Stimulated activated CD4-positive, alpha-beta T cell treated with anti-CD3 and anti-CD28 coated beads, TNF-alpha, amount 100 ng/mL, for 4 hours (primary cell): Measurements from ENCODE around the gene KDM4B.

Experiments
- DNase-seq, 3 experiments: peaks; one replicate each; pipeline ENCODE4 v3.0.0-alpha.2; 2020; ENCODE audit warnings: low read depth in 3 of 3

The KDM4B gene

DNA sequence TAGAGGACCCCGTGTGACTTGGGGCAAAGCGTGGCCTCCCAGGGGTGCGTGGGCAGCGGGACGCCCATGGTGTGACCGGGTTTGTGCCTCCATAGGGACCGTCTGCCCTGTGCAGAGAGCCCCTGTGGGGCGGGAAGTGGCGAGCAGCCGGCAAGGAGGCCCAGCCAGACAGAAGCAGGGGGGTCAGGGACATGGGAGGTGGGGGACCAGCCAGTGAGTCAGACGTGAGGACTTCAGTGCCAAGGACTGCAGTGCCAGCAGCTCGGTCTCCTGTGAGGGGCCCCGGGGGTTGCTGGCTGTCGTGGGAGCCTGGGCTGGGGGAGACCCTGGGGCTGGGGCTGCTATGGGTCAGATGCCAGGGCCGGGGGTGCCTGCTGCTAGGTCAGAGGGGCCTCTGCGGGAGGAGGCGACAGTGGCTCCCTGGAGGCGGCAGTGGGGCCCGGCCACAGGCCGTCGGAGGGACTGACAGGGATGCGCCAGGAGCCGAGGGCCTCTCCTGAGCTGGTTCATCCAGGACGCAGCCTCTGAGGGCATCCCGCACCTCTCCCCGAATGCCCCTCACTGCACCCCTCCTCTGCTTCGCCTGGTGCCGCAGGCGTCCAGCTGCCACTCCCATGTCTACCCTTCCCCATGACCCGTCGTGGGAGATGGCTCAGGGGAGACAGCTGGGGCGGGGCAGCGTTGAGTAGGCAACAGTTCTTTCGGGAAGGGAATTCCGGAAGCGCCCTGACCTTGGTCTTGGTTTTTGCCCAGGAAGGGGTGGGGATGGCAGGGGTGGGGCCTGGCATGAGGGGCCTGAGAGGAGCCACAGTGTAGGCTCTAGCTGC, 80.0 kb downstream of the KDM4B start:
- no peak for DNase-seq

DNA sequence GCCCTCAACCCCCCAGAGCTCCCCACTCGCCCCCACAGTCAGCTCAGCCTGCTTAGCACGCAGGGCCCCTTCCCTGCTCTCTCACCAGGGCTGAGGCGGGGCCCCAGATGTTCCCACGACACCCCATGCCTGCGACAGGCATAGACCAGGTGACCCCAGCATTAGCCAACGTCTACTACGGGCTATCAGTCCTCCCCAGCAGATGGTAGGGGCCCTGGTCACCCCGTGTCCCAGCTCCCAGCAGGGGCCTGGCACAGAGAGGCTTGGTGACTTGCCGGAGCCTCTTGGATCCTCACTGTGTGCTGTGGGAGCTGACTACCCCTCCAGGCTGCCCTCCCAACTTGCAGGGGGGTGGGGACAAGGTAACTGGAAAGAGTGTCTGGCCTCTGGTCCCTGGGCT, 80.6 kb downstream of the KDM4B start:
- no peak for DNase-seq

DNA sequence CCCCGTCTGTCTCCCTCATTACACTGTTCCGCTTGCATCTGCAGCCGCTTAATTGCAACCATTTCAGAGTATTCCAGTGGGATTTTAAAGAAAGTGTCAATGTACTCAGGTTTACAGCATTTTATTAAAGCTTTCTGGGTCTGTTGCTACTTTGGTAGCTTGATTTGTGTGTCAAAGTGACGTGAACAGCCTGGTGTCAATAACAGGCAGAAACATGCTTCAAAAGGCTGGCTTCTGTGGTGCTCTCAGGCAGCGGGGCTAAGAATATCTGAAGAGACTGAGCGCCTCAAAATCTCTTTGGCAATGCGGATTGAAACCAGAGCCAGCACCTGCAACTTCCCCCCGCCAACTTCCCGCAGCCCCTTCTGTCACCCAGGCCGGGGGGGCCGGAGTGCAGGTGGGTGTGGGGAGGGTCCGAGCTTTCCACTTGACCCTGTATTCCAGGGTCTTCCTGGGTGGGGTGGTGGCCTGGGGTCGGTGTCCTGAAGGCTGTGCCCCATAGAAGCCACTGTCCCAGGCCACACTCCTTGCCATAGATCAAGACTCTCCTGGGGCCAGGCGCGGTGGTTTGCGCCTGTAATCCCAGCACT, 81.2 kb downstream of the KDM4B start:
- DNase-seq, result no peak

DNA sequence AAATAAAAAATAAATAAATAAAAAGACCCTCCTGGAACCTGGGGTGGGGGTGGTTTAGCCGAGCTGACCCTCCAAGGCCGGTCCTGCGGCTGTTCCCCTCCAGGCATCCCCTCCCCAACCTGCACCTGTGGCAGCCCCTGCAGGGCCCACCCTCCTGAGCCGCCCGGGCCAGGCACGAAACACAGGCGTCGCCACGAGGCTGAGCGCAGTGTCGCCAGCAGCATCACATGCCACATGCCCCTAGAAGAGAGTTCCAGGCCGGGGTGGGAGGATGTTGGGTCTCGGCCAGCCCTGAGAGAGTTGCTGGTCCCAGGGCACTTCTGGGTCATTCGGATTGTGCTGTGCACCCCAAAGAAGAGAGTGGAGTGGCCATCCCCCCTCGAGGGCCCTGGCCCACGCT, 82.0 kb downstream of the KDM4B start:
- DNase-seq, result no peak

DNA sequence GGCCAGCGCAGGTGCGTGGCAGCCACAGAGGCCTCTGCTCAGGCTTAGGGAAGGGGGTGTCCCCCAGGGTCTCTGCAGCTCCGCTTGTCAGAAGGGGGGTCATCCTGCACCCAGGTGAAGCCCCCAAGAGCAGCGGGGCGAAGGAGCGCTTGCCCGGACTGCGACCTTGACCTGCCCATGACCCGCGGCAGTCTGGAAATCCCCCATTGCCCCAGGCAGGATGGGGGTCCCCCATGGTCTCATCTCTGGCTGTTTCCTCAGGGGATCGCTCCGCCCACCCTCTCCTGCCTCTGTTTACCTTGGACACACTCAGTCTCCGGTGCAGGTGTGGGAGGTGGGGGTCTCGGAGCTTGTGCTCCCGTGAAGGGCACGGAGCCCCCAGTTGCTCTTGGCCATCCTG, 82.7 kb downstream of the KDM4B start:
- no peak for DNase-seq

DNA sequence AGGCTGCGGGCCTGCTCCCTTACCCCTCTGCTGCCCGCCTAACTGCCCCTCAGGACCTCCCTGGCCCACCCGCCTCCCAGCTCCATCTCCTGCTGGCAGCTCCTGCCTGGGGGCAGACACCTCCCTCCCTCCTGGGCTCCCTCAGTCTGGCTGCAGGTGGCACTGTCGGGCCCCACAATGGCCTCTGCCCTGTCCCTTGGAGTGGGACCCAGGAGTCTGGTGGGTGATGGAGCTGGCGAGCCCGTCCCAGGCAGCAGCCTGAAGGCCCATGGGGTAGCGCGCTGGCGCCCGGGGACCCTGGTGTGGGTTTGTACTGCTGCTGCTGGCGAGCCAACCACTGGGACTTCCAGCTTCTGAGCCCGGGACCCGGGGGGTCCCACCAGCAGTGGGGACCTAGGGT, 83.6 kb downstream of the KDM4B start:
- DNase-seq, result no peak

DNA sequence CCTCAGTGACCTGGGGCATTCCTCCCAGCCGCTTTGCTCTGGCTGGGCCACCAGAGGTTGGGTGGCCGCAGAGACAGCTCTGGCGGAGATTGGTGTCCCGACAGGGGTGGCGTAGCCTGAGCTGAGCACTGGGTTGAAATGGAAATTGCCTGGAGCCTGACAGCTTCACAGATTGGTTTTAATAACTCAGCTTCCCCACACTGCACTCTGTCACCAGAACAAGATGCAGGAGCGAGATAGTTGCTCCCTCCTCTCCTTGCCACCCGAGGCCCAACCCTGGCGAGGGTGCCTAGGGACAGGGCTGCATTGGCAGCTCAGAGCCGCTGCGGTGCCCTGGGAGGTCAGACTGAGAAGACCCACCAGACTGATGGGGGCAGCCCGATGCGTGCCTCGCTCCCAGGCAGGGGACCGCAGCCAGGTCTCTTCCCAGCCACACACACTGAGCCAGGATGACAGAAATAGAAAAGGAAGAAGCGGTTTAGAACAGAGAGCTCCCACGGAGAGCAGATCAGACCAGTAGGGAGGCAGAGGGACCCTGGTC, 84.1 kb downstream of the KDM4B start:
- DNase-seq, result no peak

DNA sequence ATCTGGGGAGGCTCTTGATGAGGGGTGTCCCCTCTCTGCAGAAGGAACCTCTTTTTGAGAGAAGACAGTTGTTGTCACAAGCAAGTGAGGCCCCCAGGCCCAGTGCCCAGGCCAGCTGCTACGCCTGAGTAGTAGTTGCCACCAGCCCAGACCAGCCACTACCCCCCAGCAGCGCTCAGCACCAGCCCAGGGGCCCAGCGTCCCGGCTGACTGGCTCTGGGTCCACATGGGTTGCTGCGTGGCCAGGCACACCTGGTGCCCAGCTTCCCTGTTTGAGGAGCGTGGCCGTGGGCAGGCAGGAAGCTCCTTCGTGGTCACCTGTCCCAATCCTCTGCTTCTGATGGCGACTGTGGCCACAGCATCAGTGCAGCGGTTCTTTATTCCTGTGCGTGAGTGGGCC, 84.7 kb downstream of the KDM4B start:
- DNase-seq, result no peak

DNA sequence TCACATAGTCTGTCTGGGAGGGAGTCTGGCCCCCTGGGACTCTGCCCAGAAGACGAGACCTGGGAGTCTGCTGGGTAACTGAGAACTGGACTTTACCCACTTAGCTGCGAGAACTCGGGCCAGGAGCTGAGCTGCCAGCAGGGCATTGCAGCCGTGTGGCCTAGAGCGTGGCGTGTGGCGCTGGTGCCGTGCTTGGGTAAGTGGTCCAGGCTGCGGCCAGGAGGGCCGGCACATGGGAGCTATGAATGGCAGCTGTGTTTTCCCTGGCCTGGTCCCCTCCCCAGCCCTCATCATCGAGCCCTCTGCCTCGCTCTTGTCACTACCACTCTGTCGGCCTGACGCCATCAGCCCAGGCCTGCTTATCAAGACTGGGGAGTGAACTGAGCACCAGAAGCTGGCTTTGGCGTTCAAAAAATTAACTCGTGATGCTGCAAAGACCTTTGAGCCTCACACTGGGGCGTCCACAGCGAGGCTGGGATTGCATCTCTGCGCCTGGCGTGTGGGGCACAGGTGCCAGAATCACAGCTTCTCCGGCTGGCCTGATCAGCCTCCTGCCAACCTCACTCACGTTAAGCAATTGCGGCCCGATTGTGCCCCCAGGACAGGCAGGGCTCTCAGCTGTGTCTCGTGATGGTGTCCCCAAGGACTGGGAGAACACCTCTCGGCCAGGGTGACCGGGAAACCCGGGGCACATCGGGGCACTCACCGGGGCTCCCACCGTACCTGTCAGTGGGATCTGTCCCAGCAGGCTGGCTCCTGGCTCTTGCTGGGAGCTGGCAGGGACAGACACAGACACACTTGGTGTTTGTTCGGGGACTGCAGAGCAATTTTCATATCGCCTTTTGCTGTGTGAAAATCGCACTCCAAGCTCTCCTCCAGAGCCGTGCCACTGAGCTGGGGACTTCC, 85.9 kb downstream of the KDM4B start:
- no peak for DNase-seq

DNA sequence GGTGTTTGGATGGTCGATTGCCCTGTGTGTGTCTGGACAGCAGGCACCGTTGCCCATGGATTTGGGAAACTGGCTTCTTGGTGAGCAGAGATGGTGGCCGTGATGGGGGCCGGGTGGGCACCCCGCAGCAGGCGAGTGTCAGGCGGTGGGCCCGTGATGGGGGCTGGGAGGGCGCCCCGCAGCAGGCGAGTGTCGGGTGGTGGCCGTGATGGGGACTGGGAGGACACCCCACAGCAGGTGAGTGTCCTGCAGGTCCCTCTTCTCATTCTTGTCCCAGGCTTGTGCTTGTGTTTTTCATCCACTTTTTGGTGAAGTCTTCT, 86.5 kb downstream of the KDM4B start:
- DNase-seq, result no peak

DNA sequence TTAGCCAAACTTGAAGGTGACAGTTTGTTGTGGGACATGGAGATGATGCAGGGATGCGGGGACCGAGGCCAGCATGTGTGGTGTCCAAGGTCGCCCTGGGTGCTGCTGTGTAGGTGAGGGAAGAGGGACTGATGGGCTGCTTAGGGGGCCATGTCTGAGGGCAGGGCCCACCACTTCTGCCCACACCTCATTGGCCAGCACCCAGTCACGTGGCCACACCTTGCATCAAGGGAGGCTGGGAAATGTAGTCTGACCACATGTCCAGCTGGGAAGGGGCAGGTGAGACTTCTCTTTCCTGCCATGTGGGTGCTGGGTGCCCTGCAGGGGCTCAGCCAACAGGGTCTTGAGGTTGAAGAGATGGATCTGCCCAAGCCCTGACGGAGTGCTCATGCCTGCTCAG, 88.9 kb downstream of the KDM4B start:
- no peak for DNase-seq

DNA sequence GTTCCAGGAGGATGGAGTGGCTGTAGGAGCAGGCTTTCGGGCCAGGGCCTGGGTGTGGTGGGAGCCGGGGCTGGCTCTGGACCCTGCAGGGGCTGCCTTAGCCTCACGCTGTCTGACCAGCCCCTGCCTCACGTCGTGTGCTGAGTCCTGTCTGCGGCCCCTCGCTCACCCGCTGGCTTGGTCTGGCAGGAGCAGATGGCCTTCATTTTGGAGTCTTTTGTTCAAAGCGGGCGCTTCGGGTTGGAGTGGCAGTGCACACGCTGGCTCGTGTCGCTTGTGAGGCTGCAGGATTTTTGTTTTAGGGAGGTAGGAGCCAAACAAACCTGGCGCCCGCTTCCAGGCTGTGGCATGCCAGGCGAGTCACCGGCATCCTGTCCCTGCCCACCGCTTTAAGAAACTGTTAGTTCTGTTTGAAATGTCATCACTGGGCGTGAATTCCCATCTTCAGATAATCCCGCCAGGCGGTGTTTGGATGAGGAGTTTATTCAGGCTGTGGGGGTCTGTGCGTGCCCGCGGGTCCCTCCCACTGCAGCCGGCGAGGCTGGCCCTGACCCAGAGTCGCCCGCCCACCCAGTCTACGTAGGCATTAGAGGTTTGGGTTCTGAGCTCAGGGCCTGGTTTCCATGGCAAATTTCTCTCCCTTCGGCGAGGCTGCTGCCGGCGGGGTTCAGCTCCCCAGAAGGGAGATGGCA, 89.8 kb downstream of the KDM4B start:
- DNase-seq, result no peak

DNA sequence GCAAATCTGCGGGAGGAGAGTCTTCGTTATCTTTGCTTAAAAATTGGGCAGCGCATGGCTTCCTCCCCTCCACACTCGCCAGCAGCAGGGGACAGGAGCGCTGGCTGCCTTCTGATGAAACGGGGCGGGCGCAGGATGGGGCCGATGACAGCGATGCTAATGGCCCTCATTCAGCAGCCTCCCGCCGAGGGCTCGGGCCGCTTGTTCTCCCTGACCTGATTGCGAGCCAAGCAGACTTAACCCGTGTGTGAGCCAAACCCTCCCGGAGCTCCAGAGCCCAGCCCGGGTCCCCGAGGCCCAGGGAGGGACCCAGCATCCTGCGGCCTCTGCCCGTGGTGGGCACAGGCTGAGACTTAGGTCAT, 90.3 kb downstream of the KDM4B start:
- DNase-seq, result no peak

DNA sequence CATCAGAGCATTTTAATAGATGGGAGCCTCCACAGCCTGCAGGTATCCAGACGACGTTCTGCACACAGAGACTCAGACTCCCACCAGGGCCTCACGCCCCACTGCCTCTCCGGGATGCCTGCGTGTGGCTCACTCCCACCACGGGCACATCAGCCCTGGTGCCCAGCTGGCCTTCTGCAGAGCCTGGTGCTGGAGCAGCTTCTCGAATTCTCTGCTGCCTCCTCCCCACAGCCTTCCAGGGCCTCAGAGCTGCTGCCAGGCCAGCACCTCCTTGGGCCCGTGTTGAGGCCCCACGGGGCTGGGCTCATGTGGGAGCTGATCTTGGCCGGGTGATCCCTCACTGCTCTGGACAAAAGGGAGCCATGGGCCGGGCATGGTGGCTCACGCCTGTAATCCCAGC, 90.9 kb downstream of the KDM4B start:
- DNase-seq, result no peak

DNA sequence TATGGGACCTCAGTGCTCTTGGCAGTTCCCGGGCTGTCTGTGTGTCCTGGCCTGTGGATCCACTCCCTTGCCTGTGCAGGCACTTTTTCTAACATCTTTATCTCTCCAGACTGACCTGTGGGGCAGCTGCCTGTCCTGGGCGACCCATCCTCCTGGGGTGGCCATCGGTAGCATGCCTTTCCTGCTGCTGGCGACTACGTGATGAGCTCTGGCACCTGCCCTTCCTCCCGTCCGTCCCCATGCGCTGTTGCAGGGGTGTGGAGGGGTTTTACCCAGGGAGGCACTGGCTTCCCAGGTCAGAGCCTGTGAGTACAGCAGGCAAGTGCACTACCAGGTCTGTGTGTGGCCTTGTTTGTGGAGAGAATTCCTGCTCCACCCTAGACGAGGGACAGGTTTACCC, 93.3 kb downstream of the KDM4B start:
- no peak for DNase-seq

DNA sequence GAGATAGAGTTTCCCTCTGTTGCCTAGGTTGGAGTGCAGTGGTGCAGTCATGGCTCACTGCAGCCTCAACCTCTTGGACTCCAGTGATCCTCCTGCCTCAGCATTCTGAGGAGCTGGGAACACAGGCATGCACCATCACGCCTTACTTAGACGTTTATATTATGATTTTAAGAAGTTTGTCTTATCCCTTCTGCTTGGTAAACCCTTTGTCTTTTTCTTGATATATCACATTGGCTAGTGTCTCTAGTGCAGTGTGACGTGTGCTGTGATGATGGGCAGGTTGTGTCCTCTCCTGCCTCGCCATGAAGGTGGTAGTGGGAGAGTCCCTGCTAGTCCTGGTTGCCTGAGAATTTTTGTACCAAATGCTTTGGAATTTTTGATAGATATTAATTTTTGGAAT, 93.9 kb downstream of the KDM4B start:
- no peak for DNase-seq

DNA sequence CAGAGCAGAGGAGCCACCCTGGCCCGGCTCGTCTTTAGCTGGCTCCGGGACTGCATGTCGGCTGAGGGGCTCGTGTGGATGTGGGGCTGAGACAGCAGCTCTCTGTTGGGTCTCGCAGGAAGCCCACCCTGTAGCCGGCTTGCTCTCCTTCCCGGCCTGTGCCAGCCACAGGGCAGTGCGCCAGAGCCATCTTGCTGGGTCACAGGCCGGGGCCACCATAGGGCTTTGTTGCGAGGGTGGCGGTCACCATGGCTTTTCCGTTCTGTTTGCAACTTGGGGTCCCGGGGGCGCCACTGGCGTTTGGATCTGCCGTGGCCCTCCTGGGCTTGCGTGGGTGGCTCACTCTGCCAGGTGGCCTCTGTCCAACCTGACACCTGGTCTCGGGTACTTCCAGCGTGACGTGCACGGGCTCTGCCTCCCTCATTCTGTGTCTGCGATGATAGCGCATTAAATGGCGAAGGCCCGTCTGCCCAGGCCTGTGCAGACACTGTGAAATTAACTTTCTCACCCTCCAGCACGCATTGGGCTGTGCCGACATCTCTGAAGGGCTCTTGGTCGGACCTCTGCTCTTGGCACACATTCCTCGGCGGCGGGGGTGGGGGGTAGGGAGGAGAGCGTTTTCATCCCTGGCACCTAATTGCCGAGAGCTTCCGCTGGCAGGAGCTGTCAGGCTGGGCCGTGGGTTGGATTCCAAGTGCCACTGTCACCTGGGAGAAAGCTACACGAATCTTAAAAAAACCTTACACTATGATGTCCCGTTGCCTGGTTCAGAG, 95.1 kb downstream of the KDM4B start:
- DNase-seq, result no peak

DNA sequence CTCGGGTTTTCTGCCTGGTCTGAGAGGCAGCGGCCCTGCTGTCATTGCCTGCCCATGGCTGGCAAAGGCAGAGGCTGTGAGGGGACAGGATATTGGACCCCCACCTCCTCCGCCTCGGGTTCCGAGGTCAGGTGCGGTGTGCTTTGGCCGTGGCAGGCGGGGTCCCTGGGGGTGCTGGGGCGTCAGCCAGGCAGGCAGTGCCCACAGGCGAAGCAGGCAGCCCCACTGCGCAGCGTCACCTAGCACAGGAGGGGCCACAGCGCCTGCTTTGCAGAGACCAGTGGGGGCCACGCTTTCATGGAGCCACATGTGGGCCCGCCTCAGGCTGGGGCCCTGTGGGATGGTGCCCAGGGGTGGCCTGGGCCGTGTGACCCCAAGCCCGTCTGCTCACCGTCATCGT, 96.0 kb downstream of the KDM4B start:
- no peak for DNase-seq

DNA sequence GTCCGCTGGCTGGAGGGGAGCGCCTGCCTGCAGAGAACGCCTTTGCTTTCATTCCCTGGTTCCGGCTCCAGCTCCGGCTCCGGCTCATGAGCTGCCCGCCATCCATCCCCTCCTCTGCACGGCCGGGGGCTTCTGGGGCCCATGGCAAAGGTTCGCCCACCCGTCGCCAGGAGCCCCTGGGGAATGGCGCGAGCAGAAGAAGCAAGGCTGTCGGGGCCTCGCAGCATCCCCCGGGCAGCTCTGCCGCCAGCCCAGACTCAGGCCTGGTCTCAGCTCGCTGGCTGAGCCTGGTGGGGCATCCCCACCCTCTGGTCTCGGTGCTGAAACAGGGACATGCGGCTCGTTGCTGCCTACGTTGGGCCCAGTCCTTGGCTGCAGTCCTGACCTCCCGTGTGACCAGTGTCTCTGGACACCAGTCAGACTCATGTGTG, 96.8 kb downstream of the KDM4B start:
- no peak for DNase-seq

DNA sequence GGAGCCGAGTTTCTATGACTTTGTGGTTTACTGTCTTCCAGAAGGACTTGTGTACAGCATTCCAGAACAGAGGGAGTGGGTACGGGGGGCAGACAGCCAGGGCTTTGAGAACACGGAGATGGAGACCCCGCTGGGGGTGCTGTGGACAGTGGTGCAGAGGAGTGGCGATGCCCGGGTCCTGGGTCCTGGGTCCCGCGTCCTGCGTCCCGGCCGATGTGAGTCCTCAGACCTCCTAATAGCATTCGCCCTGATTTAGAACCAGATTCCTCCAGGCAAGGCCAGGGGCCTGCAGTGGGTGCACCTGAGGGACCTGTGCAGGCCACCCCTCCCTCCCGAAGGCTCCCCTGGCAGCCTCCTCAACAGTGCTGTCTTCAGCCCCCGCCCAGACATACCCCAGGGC, 97.9 kb downstream of the KDM4B start:
- DNase-seq, result no peak

DNA sequence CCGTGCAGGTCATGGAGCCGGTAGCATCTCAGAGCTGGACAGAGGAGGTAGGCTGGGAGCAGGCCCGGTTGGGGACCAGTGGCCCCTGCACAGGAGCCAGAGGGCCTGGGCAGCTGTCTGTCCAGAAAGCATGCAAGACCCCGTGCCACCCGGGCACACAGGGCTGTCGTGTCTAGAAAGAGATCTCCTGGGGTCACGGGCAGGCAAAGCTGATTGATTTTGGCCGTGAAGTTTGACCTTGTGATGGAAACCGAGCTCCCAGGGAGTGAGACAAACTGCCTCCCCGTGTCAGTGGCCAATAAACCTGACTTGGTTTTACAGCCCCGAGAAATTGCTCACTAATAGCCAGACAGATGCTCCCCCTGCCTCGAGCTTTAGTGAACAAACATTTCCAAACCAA, 98.8 kb downstream of the KDM4B start:
- DNase-seq, result no peak
